ENCODE measurements around the gene TRAPPC10. TPM values are rescaled to one million over a fixed set of nuclear protein-coding genes. Genes with fewer than 3 reads are reported as not detected.

Gene TRAPPC10
- total and polyA plus RNA-seq, 2 donors (not counting 1 experiment from before 2014, with no cell fraction given), result 15.4 to 22.0 TPM

- H3K27ac ChIP-seq (ENCODE audit: insufficient read depth, low read length), result no peak overlapping the region
- H3K9ac ChIP-seq (ENCODE audit: insufficient read depth, low read length), result no peak overlapping the region
- no peaks in the 10 kb centered on the region for H4K20me1 ChIP-seq (ENCODE audit: control insufficient read depth, extremely low read depth, insufficient read depth, low read length)
- no peak overlapping the region for H3K4me2 ChIP-seq (ENCODE audit: extremely low read depth, insufficient read depth, low read length)
- H3K27me3 ChIP-seq (ENCODE audit: control insufficient read depth, insufficient read depth, low read length), result no peaks in the 10 kb centered on the region
- DNase-seq (ENCODE audit: low read depth in 2 of 2), result no peak
- peaks cover 16% of the 10 kb centered on the region for H3K79me2 ChIP-seq (ENCODE audit: control insufficient read depth, insufficient read depth, low read length)
- no peak for TF ChIP-seq CTCF (conservative IDR thresholded peaks at IDR 0.05 in 1 of 2, IDR thresholded peaks at IDR 0.05 in 1 of 2; ENCODE audit: low read depth in 1 of 2, low read length in 2 of 2)
- TF ChIP-seq EZH2 (IDR thresholded peaks at IDR 0.05; ENCODE audit: low read length, missing control alignments), result no peak
- no peaks in the 10 kb centered on the region for H3K4me1 ChIP-seq (ENCODE audit: control insufficient read depth, extremely low read depth, insufficient read depth, low read length)
- no peaks in the 10 kb centered on the region for H3K9me3 ChIP-seq (ENCODE audit: control insufficient read depth, insufficient read depth, low read depth, low read length)
- H3K4me3 ChIP-seq (replicated peaks in 1 of 4; ENCODE audit: control extremely low read depth in 1 of 4, insufficient read depth in 1 of 4, low read depth in 3 of 4, low read length in 4 of 4), result no peak overlapping the region
- H2AFZ ChIP-seq (ENCODE audit: low read length), result no peak overlapping the region
- no peaks in the 10 kb centered on the region for H3K36me3 ChIP-seq (ENCODE audit: control insufficient read depth, insufficient read depth, low read length)
Observed at GRCh38 chr21:44046734-44047133, 34.6 kb downstream of the TRAPPC10 start.

GRCh38 chr21:44047996-44048560, 36.0 kb downstream of the TRAPPC10 start:
- Histone ChIP-seq H3K27ac (ENCODE audit: insufficient read depth, low read length) (no peak overlapping the region), H3K4me1 (ENCODE audit: control insufficient read depth, extremely low read depth, insufficient read depth, low read length) (peaks cover 2% of the 10 kb centered on the region), H3K4me2 (ENCODE audit: extremely low read depth, insufficient read depth, low read length) (no peak overlapping the region), H3K4me3 (replicated peaks in 1 of 4; ENCODE audit: control extremely low read depth in 1 of 4, insufficient read depth in 1 of 4, low read depth in 3 of 4, low read length in 4 of 4) (no peak overlapping the region), H3K9ac (ENCODE audit: insufficient read depth, low read length) (no peak overlapping the region), H3K27me3 (ENCODE audit: control insufficient read depth, insufficient read depth, low read length) (no peaks in the 10 kb centered on the region), H2AFZ (ENCODE audit: low read length) (no peak overlapping the region), H4K20me1 (ENCODE audit: control insufficient read depth, extremely low read depth, insufficient read depth, low read length) (no peaks in the 10 kb centered on the region), H3K9me3 (ENCODE audit: control insufficient read depth, insufficient read depth, low read depth, low read length) (no peaks in the 10 kb centered on the region), H3K36me3 (ENCODE audit: control insufficient read depth, insufficient read depth, low read length) (no peaks in the 10 kb centered on the region), H3K79me2 (ENCODE audit: control insufficient read depth, insufficient read depth, low read length) (peaks cover 16% of the 10 kb centered on the region)
- no peak for TF ChIP-seq EZH2 (IDR thresholded peaks at IDR 0.05; ENCODE audit: low read length, missing control alignments)
- TF ChIP-seq CTCF (conservative IDR thresholded peaks at IDR 0.05 in 1 of 2, IDR thresholded peaks at IDR 0.05 in 1 of 2; ENCODE audit: low read depth in 1 of 2, low read length in 2 of 2), result no peak
- DNase-seq (ENCODE audit: low read depth in 2 of 2), result no peak

DNA sequence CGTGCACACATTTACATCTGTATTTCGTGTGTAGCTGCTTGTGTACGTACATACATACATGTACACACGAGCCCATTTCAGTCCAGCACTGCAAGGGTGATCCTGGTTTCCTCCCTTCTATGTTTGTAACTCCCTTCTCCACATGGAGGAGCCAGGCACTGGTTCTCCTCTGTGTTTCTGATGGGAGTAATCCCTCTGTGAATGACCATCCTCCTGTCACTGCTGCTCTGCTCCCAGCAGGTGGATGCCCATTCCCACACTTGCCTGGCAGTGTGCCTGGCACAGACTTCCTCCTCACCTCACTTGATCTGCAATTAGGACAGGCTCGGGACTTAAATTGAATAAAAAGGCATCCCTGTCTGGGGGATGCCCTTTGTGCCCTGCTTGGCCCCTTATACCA, 37.1 kb downstream of the TRAPPC10 start:
- no peak for DNase-seq (ENCODE audit: low read depth in 2 of 2)
- Histone ChIP-seq H3K36me3 (ENCODE audit: control insufficient read depth, insufficient read depth, low read length) (no peaks in the 10 kb centered on the region), H3K4me2 (ENCODE audit: extremely low read depth, insufficient read depth, low read length) (no peak overlapping the region), H4K20me1 (ENCODE audit: control insufficient read depth, extremely low read depth, insufficient read depth, low read length) (no peaks in the 10 kb centered on the region), H3K4me1 (ENCODE audit: control insufficient read depth, extremely low read depth, insufficient read depth, low read length) (peaks cover 2% of the 10 kb centered on the region), H2AFZ (ENCODE audit: low read length) (no peak overlapping the region), H3K4me3 (replicated peaks in 1 of 4; ENCODE audit: control extremely low read depth in 1 of 4, insufficient read depth in 1 of 4, low read depth in 3 of 4, low read length in 4 of 4) (no peak overlapping the region), H3K9ac (ENCODE audit: insufficient read depth, low read length) (no peak overlapping the region), H3K27ac (ENCODE audit: insufficient read depth, low read length) (no peak overlapping the region), H3K79me2 (ENCODE audit: control insufficient read depth, insufficient read depth, low read length) (peaks cover 12% of the 10 kb centered on the region), H3K9me3 (ENCODE audit: control insufficient read depth, insufficient read depth, low read depth, low read length) (no peaks in the 10 kb centered on the region), H3K27me3 (ENCODE audit: control insufficient read depth, insufficient read depth, low read length) (no peaks in the 10 kb centered on the region)
- TF ChIP-seq CTCF (conservative IDR thresholded peaks at IDR 0.05 in 1 of 2, IDR thresholded peaks at IDR 0.05 in 1 of 2; ENCODE audit: low read depth in 1 of 2, low read length in 2 of 2) (no peak), EZH2 (IDR thresholded peaks at IDR 0.05; ENCODE audit: low read length, missing control alignments) (no peak)

Measured in fibroblast of lung (primary cell).